ENCODE data around the gene NLGN4Y.

DNA sequence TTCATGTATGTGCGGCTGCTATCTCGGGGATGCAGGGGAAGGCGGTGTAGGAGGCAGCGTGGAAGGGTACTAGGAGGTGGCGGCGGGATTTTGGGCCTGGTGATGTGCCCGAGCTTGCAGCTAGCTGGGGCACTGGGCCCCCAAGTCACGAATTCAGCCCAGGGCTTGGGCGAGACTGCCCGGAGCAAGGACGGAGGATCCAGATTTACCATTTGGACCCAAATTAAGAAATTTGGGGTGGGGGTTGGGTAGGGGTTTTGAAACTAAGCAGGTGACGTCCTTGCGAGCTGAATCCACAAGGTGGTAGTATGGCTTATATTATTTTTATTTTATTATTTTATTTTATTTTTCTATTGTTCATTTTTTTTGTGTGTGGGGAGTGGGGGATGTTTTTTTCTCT, 986 bp downstream of the NLGN4Y start:
- TF ChIP-seq, protein P1, sequence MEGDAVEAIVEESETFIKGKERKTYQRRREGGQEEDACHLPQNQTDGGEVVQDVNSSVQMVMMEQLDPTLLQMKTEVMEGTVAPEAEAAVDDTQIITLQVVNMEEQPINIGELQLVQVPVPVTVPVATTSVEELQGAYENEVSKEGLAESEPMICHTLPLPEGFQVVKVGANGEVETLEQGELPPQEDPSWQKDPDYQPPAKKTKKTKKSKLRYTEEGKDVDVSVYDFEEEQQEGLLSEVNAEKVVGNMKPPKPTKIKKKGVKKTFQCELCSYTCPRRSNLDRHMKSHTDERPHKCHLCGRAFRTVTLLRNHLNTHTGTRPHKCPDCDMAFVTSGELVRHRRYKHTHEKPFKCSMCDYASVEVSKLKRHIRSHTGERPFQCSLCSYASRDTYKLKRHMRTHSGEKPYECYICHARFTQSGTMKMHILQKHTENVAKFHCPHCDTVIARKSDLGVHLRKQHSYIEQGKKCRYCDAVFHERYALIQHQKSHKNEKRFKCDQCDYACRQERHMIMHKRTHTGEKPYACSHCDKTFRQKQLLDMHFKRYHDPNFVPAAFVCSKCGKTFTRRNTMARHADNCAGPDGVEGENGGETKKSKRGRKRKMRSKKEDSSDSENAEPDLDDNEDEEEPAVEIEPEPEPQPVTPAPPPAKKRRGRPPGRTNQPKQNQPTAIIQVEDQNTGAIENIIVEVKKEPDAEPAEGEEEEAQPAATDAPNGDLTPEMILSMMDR (IDR thresholded peaks at IDR 0.05): peak in 1 of 6 experiments; percentile 23
- TF ChIP-seq POLR2A (IDR thresholded peaks at IDR 0.05): no peak
